ENCODE data around the gene CD58.
"Not testable (repeated sequence)": the region's sequence is repeated elsewhere in the genome, so short reads cannot be mapped to it uniquely, and the experiment has no call there.

Gene CD58

DNA sequence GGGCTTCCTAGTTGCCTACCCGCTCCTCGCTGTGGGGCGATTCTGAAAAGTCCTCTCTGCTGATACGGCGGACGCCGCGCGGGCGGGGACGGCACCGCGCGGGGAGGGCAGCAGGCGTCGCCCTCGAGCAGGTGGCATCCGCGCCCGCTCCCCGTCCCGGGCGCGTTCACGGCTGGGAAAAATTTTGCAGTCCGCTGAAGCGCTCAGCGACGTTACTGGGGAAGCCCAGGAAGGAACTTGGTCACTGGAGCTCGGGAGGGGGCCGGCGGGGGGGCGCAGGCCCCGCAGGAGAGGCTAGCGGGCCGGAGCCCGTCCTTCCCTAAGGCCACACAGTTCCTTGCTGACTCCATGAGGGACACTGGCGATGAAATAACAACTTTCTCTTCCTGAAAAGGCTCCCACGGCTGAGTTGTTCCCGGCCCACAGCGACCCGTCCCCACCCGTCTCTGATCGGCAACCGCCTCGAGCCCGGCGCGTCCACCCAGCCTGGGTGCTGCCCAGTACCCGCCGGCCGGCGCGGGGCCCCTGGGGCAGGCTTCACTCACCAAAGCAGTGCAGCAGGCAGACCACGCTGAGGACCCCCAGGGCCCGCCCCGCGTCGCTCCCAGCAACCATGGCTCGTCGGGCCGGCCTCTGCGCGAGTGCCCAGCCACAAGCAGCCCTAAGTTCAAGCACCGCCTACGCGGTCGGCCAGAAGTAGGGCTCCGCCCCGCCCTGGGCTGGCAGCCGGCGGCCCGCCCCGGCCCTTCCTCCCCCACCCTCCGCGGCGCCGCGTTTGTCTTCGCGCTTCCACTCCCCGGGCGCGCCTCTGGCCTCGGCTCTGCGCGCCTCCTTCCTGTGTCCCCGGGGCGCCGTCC is at the start of gene CD58:
Gene CD58 (minus strand): TSS at position 669 of the 857 bp plus-strand sequence. CDS start 54 bp downstream, at position 615.
- peak; percentile 84 to 88 for DNase-seq

DNA sequence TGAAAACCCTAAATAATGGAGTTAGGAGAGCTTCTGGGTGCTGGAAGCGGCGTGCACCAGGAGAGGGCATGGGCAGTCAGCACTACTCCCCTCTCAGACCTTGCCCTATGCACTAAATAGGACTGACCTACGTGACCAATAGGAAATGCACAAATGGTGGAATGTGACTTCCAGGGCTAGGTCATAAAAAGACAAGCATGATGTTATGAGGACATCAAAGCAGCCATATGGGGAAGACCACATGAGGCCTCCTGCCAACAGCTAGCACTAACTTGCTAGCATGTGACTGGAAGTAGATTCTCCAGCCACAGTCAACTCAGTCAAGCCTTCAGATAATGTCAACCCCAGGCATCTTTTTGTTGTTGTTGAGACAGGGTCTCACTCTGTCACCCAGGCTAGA is 49.6 kb upstream of the CD58 start:
- not testable (repeated sequence) for DNase-seq

DNA sequence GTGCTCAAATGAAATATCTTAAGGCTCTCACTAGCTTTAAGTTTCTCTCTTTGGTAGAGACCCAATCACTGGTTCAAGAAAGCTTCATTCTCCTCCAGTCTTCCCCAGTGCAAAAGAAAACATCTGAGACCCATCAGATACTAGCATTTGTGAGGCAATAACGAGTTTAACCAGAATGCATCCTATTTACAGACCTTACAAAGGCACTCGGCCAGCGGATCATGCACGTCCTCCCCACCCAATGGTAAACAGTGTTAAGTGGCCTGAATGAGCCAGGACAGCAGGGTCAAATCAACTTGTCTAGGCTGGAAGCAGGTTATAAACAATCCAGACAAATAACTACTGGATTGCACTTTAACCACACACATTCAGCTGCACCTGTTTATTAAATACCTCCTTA is 48.3 kb upstream of the CD58 start:
- not testable (repeated sequence) for DNase-seq

GRCh38 chr1:116617808-116618207 is 47.0 kb upstream of the CD58 start:
- not testable (repeated sequence) for DNase-seq

- not testable (repeated sequence) for DNase-seq
Observed at GRCh38 chr1:116613825-116614224, 43.0 kb upstream of the CD58 start.

GRCh38 chr1:116609801-116610371 is 39.1 kb upstream of the CD58 start:
- DNase-seq, result not testable (repeated sequence)

DNA sequence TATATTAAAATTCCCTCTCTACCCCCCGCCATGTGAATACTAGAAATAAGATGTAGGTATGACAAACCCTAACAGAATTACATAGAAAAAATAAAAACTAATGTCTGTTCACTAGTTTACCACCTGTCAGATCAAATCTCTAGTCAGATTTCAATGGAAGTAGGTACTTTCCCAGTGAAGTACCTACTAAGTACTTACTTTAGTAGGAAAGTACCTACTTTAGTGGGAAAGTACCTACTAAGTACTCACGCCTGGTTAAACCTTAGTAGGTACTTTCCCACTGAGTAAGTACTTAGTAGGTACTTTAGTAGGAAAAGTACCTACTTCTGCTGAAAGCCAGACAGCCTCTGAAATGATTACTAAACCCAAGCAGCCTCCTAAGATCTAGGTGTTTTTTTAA is 38.0 kb upstream of the CD58 start:
- not testable (repeated sequence) for DNase-seq

- DNase-seq, result not testable (repeated sequence)
Observed at GRCh38 chr1:116608151-116608550, 37.3 kb upstream of the CD58 start.

GRCh38 chr1:116607463-116607862 is 36.6 kb upstream of the CD58 start:
- DNase-seq, result not testable (repeated sequence)

DNA sequence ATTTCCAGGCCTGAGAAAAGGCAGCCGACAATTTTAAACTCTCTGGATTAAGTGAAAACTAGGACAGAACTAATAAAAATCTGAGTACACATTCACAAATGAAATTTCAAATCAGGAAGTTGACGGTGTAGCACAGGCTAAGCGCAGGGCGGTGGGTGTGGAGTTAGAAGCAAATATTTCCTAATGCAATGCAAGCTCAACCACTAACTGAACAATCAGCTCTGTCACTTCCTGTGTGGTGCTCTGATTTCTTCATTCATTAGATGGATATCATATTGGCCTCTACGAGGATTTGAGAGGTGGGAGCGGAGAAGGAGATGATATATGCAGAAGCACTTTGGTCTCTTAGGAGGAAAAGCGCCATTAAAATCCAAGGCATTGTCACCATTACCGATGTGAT is 35.2 kb upstream of the CD58 start:
- peak; percentile 6 to 49 for DNase-seq

GRCh38 chr1:116605315-116605714 is 34.5 kb upstream of the CD58 start:
- DNase-seq, result no peak

- not testable (repeated sequence) for DNase-seq
Observed at GRCh38 chr1:116604408-116604807, 33.6 kb upstream of the CD58 start.

GRCh38 chr1:116603646-116604045 is 32.8 kb upstream of the CD58 start:
- DNase-seq, result not testable (repeated sequence)

DNA sequence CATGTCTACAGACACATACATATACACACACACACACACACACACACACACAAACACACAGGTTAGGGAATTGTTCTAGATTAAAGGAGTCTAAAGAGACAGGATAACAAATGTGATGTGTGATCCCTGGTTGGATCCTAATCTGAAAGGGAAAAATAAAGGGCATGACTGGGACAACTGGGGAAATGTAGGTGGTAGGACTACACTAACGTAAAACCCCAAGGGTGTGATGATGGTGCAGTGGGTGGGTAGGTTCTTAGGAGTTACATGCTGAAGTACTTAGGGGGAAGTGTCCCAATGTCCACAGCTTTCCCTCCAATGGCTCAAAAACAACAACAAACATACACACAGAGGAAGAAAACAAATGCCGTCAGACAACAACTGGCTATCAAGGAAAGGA is 28.5 kb upstream of the CD58 start:
- not testable (repeated sequence) for DNase-seq

DNA sequence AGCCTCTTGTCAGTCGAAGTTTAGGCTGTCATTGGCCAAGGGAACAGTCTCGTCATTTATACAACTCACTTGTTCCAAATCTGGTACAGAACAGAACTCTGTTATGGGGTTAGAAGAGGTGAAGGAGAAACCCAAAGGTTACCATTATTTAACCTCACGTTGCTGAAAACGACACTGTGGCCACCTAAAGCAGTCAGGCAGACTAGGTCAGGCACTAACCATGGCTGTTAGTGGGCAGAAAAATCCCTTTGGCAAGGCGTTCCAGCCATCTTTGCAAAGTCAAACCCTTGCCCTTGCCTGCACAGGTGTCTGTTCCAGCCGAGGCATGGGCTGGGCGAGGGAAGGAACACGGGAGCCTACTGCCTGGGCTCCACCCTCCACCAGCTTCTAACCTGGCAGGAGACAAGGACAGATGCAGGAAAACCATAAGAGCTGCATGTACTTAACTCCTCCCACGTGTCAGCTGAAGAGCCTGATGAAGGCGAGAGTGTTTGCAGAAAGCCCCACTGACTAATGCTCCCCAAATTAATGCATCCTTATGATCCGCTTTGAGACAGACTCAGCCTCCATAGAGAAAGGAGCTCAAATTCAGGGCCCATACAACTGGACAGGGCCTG is 27.7 kb upstream of the CD58 start:
- not testable (repeated sequence) for DNase-seq

DNA sequence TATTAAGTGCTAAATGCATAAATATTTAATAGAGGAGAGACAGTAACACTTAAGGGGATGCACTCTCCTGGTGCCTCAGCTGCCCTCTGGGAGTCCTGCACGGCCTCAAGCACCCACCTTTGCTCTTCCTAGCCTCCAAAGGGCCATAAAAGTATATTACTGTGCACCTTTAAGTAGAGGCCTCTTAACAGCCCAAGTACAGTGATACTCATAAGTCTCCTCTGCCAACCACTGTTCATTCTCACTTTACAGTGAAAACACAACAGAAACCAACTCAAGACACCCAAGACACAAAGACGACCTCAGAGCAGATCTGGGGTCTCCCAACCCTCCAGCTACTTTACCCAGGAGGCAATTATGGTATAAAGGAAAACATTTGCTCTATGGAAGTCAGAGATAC is 26.6 kb upstream of the CD58 start:
- DNase-seq, result not testable (repeated sequence)

- not testable (repeated sequence) for DNase-seq
Observed at GRCh38 chr1:116596742-116597307, 26.0 kb upstream of the CD58 start.

GRCh38 chr1:116595946-116596741 is 25.3 kb upstream of the CD58 start:
- DNase-seq, result peak; percentile 40 to 52

DNA sequence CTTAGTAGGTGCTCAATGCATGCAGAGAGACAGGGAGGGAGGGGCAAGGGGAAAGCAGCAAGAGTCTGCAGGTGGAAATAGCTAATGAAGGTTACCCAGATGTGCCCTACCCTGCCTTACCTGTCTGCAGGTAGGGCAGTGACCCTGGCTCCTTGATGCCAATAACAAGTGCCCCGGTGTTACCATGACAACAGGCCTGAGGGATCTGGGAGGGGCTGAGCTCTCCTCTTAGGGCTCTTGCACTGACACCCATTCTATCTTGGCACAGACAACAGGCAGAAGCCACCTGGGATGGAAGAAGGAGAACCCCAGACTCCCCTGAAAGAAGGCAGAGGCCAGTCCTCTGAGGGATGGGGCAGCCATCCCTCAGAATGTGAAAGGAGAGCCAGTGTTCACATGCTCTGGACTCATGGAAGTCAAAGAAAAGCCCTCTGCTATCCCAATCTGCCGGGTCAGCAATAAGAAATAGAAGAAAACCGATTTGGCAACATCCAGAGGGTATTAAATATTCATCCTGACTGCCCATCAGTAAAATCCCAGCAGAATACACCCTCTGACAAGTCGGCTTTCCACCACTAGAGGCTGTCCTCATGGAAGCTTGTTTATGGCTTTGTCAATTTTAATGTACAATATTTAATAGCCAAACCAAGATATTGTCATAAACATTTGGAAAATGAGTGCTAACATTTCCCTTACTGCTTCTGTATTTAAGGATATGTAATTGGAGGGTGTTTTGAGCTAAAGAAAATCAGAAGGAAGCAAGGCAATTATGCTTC is 24.4 kb upstream of the CD58 start:
- DNase-seq, result not testable (repeated sequence)

DNA sequence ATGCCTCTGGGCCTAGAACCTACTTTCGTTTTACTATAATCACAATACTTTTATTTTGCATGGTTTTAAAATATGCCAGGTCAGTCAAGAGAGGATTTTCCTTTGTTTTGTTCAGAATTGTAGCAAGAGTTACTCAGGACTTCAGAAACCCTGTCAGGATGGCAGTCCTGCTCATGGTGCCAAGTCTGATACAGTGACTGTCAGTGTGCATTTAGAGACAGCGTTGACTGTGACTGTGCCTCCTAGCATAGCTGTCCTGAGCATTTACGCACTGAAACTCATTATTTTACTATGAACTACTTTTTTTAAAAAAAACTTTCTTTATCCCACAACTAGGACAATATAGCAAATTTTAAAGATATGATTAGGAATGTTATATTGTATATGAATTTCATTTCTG is 23.2 kb upstream of the CD58 start:
- not testable (repeated sequence) for DNase-seq

GRCh38 chr1:116593401-116593800 is 22.6 kb upstream of the CD58 start:
- not testable (repeated sequence) for DNase-seq

Data from CD4-positive, alpha-beta T cell treated with Interleukin-1 beta for 1 hour (primary cell).